HepG2 (cell line): Measurements from ENCODE around the gene BICDL2. TPM values are rescaled to one million over a fixed set of nuclear protein-coding genes. Genes with fewer than 3 reads are reported as not detected.
A peak's percentile ranks its signal among the peaks of the same experiment; 100 is the strongest.

Experiments
- AHDC1 ChIP-seq: sonication (generic); formaldehyde crosslinking; IDR thresholded peaks from 2 replicates; pipeline ENCODE4 v1.5.1; 2020; ENCODE audit warnings: mild to moderate bottlenecking, missing genetic modification reagents, borderline replicate concordance
- ARNT ChIP-seq: fragments of 450-650 bp; IDR thresholded peaks from 2 replicates; pipeline ENCODE4 v1.6.1; 2017
- ESRRA ChIP-seq: sonication (generic); formaldehyde crosslinking; IDR thresholded peaks from 2 replicates; pipeline ENCODE4 v1.5.1; 2020; ENCODE audit warnings: mild to moderate bottlenecking, low read depth, missing genetic modification reagents
- EZH2 ChIP-seq: conservative IDR thresholded peaks from 2 replicates; pipeline ENCODE4 v1.6.1; 2012; ENCODE audit warnings: mild to moderate bottlenecking, low read depth, low read length, moderate library complexity
- GATAD2A ChIP-seq: IDR thresholded peaks from 2 replicates; pipeline ENCODE4 v1.6.1; 2016
- HDAC1 ChIP-seq: sonication (generic); formaldehyde crosslinking; IDR thresholded peaks from 2 replicates; pipeline ENCODE4 v1.5.1; 2020; ENCODE audit warnings: mild to moderate bottlenecking, missing genetic modification reagents
- HMGA1 ChIP-seq: sonication (generic); formaldehyde crosslinking; conservative IDR thresholded peaks from 2 replicates; pipeline ENCODE4 v1.4.0; 2020; ENCODE audit warnings: missing genetic modification reagents
- ISX ChIP-seq: sonication (generic); formaldehyde crosslinking; conservative IDR thresholded peaks from 2 replicates; pipeline ENCODE4 v1.5.0; 2020; ENCODE audit warnings: missing genetic modification reagents
- JARID2 ChIP-seq: sonication (generic); formaldehyde crosslinking; IDR thresholded peaks from 2 replicates; pipeline ENCODE4 v1.8.1; 2023; ENCODE audit warnings: missing genetic modification reagents, inconsistent platforms; ENCODE audit not compliant: insufficient replicate concordance
- MATR3 ChIP-seq: sonication (generic); formaldehyde crosslinking; IDR thresholded peaks from 2 replicates; pipeline ENCODE4 v1.4.0; 2020; ENCODE audit warnings: missing genetic modification reagents
- MXD3 ChIP-seq: IDR thresholded peaks from 2 replicates; pipeline ENCODE4 v1.6.1; 2016; ENCODE audit warnings: mild to moderate bottlenecking, missing biosample characterization, missing genetic modification reagents
- MYC ChIP-seq: sonication (generic); formaldehyde crosslinking; IDR thresholded peaks from 2 replicates; pipeline ENCODE4 v1.9.0; 2021; ENCODE audit warnings: missing genetic modification reagents, borderline replicate concordance
- RFX1 ChIP-seq: fragments of 450-650 bp; IDR thresholded peaks from 2 replicates; pipeline ENCODE4 v1.6.1; 2017
- SP4 ChIP-seq: sonication (generic); formaldehyde crosslinking; IDR thresholded peaks from 2 replicates; pipeline ENCODE4 v1.8.1; 2023; ENCODE audit warnings: mild to moderate bottlenecking, missing genetic modification reagents
- TEAD2 ChIP-seq: sonication (generic); formaldehyde crosslinking; IDR thresholded peaks from 2 replicates; pipeline ENCODE4 v1.9.0; 2021; ENCODE audit warnings: missing genetic modification reagents
- YEATS4 ChIP-seq: sonication (generic); formaldehyde crosslinking; IDR thresholded peaks from 2 replicates; pipeline ENCODE4 v1.4.0; 2020; ENCODE audit warnings: missing genetic modification reagents, borderline replicate concordance
- ZBTB26 ChIP-seq: IDR thresholded peaks from 2 replicates; pipeline ENCODE4 v1.6.1; 2016; ENCODE audit warnings: missing compliant biosample characterization, missing genetic modification reagents, borderline replicate concordance
- ZBTB3 ChIP-seq: sonication (generic); formaldehyde crosslinking; IDR thresholded peaks from 2 replicates; pipeline ENCODE4 v1.4.0; 2020; ENCODE audit warnings: low read depth, mild to moderate bottlenecking, moderate library complexity, missing genetic modification reagents, borderline replicate concordance
- ZNF10 ChIP-seq: sonication (generic); formaldehyde crosslinking; IDR thresholded peaks from 2 replicates; pipeline ENCODE4 v1.4.0; 2020; ENCODE audit warnings: mild to moderate bottlenecking, low read depth, missing genetic modification reagents, borderline replicate concordance
- ZNF251 ChIP-seq: sonication (generic); formaldehyde crosslinking; IDR thresholded peaks from 2 replicates; pipeline ENCODE4 v1.9.0; 2021; ENCODE audit warnings: mild to moderate bottlenecking, missing genetic modification reagents
- ZNF335 ChIP-seq: sonication (generic); formaldehyde crosslinking; IDR thresholded peaks from 2 replicates; pipeline ENCODE4 v1.4.0; 2020; ENCODE audit warnings: missing genetic modification reagents
- ZNF552 ChIP-seq: sonication (generic); formaldehyde crosslinking; IDR thresholded peaks from 2 replicates; pipeline ENCODE4 v1.9.0; 2022; ENCODE audit warnings: missing genetic modification reagents, mild to moderate bottlenecking, borderline replicate concordance
- ZNF772 ChIP-seq: sonication (generic); formaldehyde crosslinking; IDR thresholded peaks from 2 replicates; pipeline ENCODE4 v1.5.0; 2020; ENCODE audit warnings: mild to moderate bottlenecking, missing genetic modification reagents
- ZNF776 ChIP-seq: sonication (generic); formaldehyde crosslinking; IDR thresholded peaks from 2 replicates; pipeline ENCODE4 v1.4.0; 2020; ENCODE audit warnings: mild to moderate bottlenecking, missing genetic modification reagents
- ZNF839 ChIP-seq: sonication (generic); formaldehyde crosslinking; IDR thresholded peaks from 2 replicates; pipeline ENCODE4 v1.4.0; 2020; ENCODE audit warnings: missing genetic modification reagents, mild to moderate bottlenecking, borderline replicate concordance
- polyA plus RNA-seq, 8 experiments: library from polyadenylated mRNA; depleted of rRNA in 3 of 8; stranded (reverse) in 7 of 8; unstranded in 1 of 8; fragments of >200 nt; fragmentation: Illumina TruSeq in 4 of 8; extraction: Trizol in 4 of 8; gene quantifications; 2 replicates each; pipeline versions ENCODE4 v1.2.1 to v1.2.3, GENCODE V29; 2011 to 2016; ENCODE audit warnings: low read depth in 4 of 8, missing spikeins in 1 of 8, mixed read lengths in 1 of 8; ENCODE audit not compliant: insufficient read depth in 1 of 8
- total RNA-seq, 5 experiments: library from RNA; depleted of rRNA; stranded (reverse); fragments of >200 nt; fragmentation: Illumina TruSeq; extraction: Trizol; gene quantifications; 2 replicates each; pipeline ENCODE4 v1.2.3, GENCODE V29; 2016; ENCODE audit warnings: low read depth in 1 of 5

The BICDL2 gene
- total and polyA plus RNA-seq, 2 of the 13 experiments (the other 11 are each of a cell fraction or from before 2014, with no cell fraction given): 0.12 TPM; not detected in 1

- peak; percentile 90 for TF ChIP-seq SP4 (CRISPR knock-in tag)
- TF ChIP-seq GATAD2A: no peak; the same call in 1 of the 2 replicates
- no peak for TF ChIP-seq HMGA1 (CRISPR knock-in tag)
- no peak for TF ChIP-seq RFX1
- peak; percentile 75; the same call in 1 of the 2 replicates for TF ChIP-seq MXD3 (CRISPR knock-in tag)
- peak; percentile 90; the same call in 1 of the 2 replicates for TF ChIP-seq ZNF772 (CRISPR knock-in tag)
- no peak for TF ChIP-seq EZH2
- no peak for TF ChIP-seq ARNT
- no peak for TF ChIP-seq ZBTB3 (CRISPR knock-in tag)
- no peak for TF ChIP-seq ZNF839 (CRISPR knock-in tag)
- TF ChIP-seq YEATS4 (CRISPR knock-in tag): peak; percentile 90
- TF ChIP-seq ESRRA (CRISPR knock-in tag): 0 out of 2 replicates have a peak, but pooled peaks have one; percentile 44
- TF ChIP-seq ZNF552: 0 out of 2 replicates have a peak, but pooled peaks have one; percentile 61
- no peak for TF ChIP-seq ZNF10 (CRISPR knock-in tag)
- TF ChIP-seq ZNF251: no peak
- TF ChIP-seq MYC: peak; percentile 95
- TF ChIP-seq TEAD2: no peak
- no peak for TF ChIP-seq MATR3 (CRISPR knock-in tag)
- 0 out of 2 replicates have a peak, but pooled peaks have one; percentile 74 for TF ChIP-seq ZBTB26 (CRISPR knock-in tag)
- TF ChIP-seq JARID2 (CRISPR knock-in tag): no peak
- no peak for TF ChIP-seq ISX
- TF ChIP-seq ZNF335 (CRISPR knock-in tag): peak; percentile 58; the same call in 1 of the 2 replicates
- peak; percentile 86; the same call in 1 of the 2 replicates for TF ChIP-seq ZNF776
- TF ChIP-seq HDAC1 (CRISPR knock-in tag): peak; percentile 47
- TF ChIP-seq AHDC1 (CRISPR knock-in tag): no peak
These were observed 12.9 kb downstream of the BICDL2 start, which contains the start of the genes HCFC1R1 and THOC6 (continued) for GRCh38 chr16:3023669-3024478.
